Mesenchymal stem cell (in vitro differentiated cells and primary cell): Measurements from ENCODE around the gene CTNNA3.

Experiments
- DNase-seq: peaks from one replicate; pipeline ENCODE4 v3.0.0-alpha.2; 2013
- H2AFZ ChIP-seq: one replicate; pipeline ENCODE4 v1.6.1; 2013; ENCODE audit warnings: low read depth, mild to moderate bottlenecking, control low read depth, inconsistent platforms, low read length, moderate library complexity
- H2AK5ac ChIP-seq: 2 replicates; pipeline ENCODE4 v1.6.1; 2013; ENCODE audit warnings: low read length, moderate library complexity, mild to moderate bottlenecking, inconsistent platforms; ENCODE audit not compliant: severe bottlenecking
- H2BK120ac ChIP-seq: one replicate; pipeline ENCODE4 v1.6.1; 2013; ENCODE audit warnings: low read depth, mild to moderate bottlenecking, inconsistent platforms, low read length, moderate library complexity
- H2BK12ac ChIP-seq, 2 experiments: one replicate each; pipeline ENCODE4 v1.6.1; 2013; ENCODE audit warnings: inconsistent platforms in 2 of 2, low read length in 2 of 2, mild to moderate bottlenecking in 2 of 2, moderate library complexity in 2 of 2, control low read depth in 1 of 2
- H2BK15ac ChIP-seq: one replicate; pipeline ENCODE4 v1.6.1; 2013; ENCODE audit warnings: mild to moderate bottlenecking, low read depth, inconsistent platforms; ENCODE audit not compliant: poor library complexity, severe bottlenecking
- H2BK5ac ChIP-seq: 2 replicates; pipeline ENCODE4 v1.6.1; 2013; ENCODE audit warnings: low read depth, mild to moderate bottlenecking, low read length, control low read depth, inconsistent platforms; ENCODE audit not compliant: poor library complexity, severe bottlenecking
- H3K14ac ChIP-seq, 2 experiments: one replicate each; pipeline ENCODE4 v1.6.1; 2013; ENCODE audit warnings: inconsistent platforms in 2 of 2, low read length in 2 of 2, control low read depth in 1 of 2, mild to moderate bottlenecking in 1 of 2, moderate library complexity in 1 of 2
- H3K18ac ChIP-seq, 2 experiments: one replicate each; pipeline ENCODE4 v1.6.1; 2013; ENCODE audit warnings: inconsistent platforms in 2 of 2, low read length in 2 of 2, control low read depth in 1 of 2, low read depth in 1 of 2, mild to moderate bottlenecking in 1 of 2
- H3K23ac ChIP-seq, 2 experiments: one replicate each; pipeline ENCODE4 v1.6.1; 2013; ENCODE audit warnings: inconsistent platforms in 2 of 2, low read length in 2 of 2, mild to moderate bottlenecking in 2 of 2, moderate library complexity in 2 of 2, control low read depth in 1 of 2
- H3K27ac ChIP-seq: 2 replicates; pipeline ENCODE4 v1.5.1; 2013; ENCODE audit warnings: mild to moderate bottlenecking, moderate library complexity, low read length, control low read depth, inconsistent platforms; ENCODE audit not compliant: poor library complexity, severe bottlenecking
- H3K27me3 ChIP-seq, 2 experiments: 2 replicates each; pipeline versions ENCODE4 v1.6.1 to v1.7.0; 2013; ENCODE audit warnings: low read length in 2 of 2, mild to moderate bottlenecking in 2 of 2, moderate library complexity in 2 of 2, control low read depth in 1 of 2, inconsistent platforms in 1 of 2; ENCODE audit not compliant: control insufficient read depth in 1 of 2, insufficient read depth in 1 of 2
- H3K36me3 ChIP-seq, 2 experiments: 2 replicates each; pipeline versions ENCODE4 v1.6.1 to v1.7.0; 2013; ENCODE audit warnings: low read length in 2 of 2, control low read depth in 1 of 2, inconsistent platforms in 1 of 2, low read depth in 1 of 2, mild to moderate bottlenecking in 1 of 2; ENCODE audit not compliant: insufficient read depth in 2 of 2, control insufficient read depth in 1 of 2
- H3K4ac ChIP-seq, 2 experiments: one replicate each; pipeline ENCODE4 v1.6.1; 2013; ENCODE audit warnings: inconsistent platforms in 2 of 2, low read length in 2 of 2, mild to moderate bottlenecking in 2 of 2, moderate library complexity in 2 of 2, control low read depth in 1 of 2, low read depth in 1 of 2
- H3K4me1 ChIP-seq: 2 replicates; pipeline ENCODE4 v1.6.1; 2013; ENCODE audit warnings: low read depth, low read length, control low read depth; ENCODE audit not compliant: control insufficient read depth, insufficient read depth
- H3K4me2 ChIP-seq: 2 replicates; pipeline ENCODE4 v1.6.1; 2013; ENCODE audit warnings: low read length, mild to moderate bottlenecking, inconsistent platforms; ENCODE audit not compliant: poor library complexity, severe bottlenecking
- H3K4me3 ChIP-seq, 2 experiments: 2 replicates each; pipeline versions ENCODE4 v1.5.1 to v1.7.0; 2013; ENCODE audit warnings: low read length in 2 of 2, mild to moderate bottlenecking in 2 of 2, control low read depth in 1 of 2, low read depth in 1 of 2; ENCODE audit not compliant: insufficient read depth in 1 of 2
- H3K79me1 ChIP-seq: replicated peaks from 2 replicates; pipeline ENCODE4 v1.6.1; 2013; ENCODE audit warnings: mild to moderate bottlenecking, control low read depth, low read length, inconsistent platforms; ENCODE audit not compliant: poor library complexity, severe bottlenecking
- H3K9ac ChIP-seq: 2 replicates; pipeline ENCODE4 v1.7.0; 2013; ENCODE audit warnings: mild to moderate bottlenecking, low read length, moderate library complexity
- H3K9me3 ChIP-seq: 2 replicates; pipeline ENCODE4 v1.7.0; 2013; ENCODE audit warnings: mild to moderate bottlenecking, low read length; ENCODE audit not compliant: control insufficient read depth
- H4K8ac ChIP-seq: one replicate; pipeline ENCODE4 v1.6.1; 2013; ENCODE audit warnings: inconsistent platforms, mild to moderate bottlenecking, low read length, moderate library complexity
- H4K91ac ChIP-seq: one replicate; pipeline ENCODE4 v1.6.1; 2013; ENCODE audit warnings: mild to moderate bottlenecking, low read length, inconsistent platforms
- WGBS: methylation state at CpG from one replicate; pipeline ENCODE4 v1.1.7; 2013; ENCODE audit warnings: mixed read lengths; 5-methylcytosine and 5-hydroxymethylcytosine counted together

The CTNNA3 gene

GRCh38 chr10:67288688-67289410 is 407.1 kb downstream of the CTNNA3 start:
- Histone ChIP-seq H3K23ac (no peak overlapping the region), H3K18ac (no peak overlapping the region), H3K9me3 (no peaks in the 10 kb centered on the region), H2BK5ac (no peak overlapping the region), H3K4me3 (no peak overlapping the region), H3K27ac (no peak overlapping the region), H2BK15ac (no peak overlapping the region), H3K9ac (no peak overlapping the region), H3K4me1 (no peaks in the 10 kb centered on the region), H3K36me3 (no peaks in the 10 kb centered on the region), H3K14ac (no peak overlapping the region), H4K8ac (no peak overlapping the region), H3K4ac (no peak overlapping the region), H2BK120ac (no peak overlapping the region), H4K91ac (no peak overlapping the region), H2BK12ac (no peak overlapping the region), H2AFZ (no peak overlapping the region), H3K79me1 (no peaks in the 10 kb centered on the region), H3K4me2 (no peak overlapping the region), H2AK5ac (no peak overlapping the region), H3K27me3 (no peaks in the 10 kb centered on the region)
- WGBS: no CpG with 5 or more reads among the region's 3 CpGs
- no peak for DNase-seq

- H3K18ac ChIP-seq: no peak overlapping the region
- DNase-seq: no peak
- no peaks in the 10 kb centered on the region for H3K79me1 ChIP-seq
- no peaks in the 10 kb centered on the region for H3K36me3 ChIP-seq
- H3K27me3 ChIP-seq: no peaks in the 10 kb centered on the region
- H3K9ac ChIP-seq: no peak overlapping the region
- no peak overlapping the region for H4K91ac ChIP-seq
- H2BK120ac ChIP-seq: no peak overlapping the region
- H2BK5ac ChIP-seq: no peak overlapping the region
- no peak overlapping the region for H3K4ac ChIP-seq
- no peak overlapping the region for H2BK12ac ChIP-seq
- no peak overlapping the region for H2AFZ ChIP-seq
- no peaks in the 10 kb centered on the region for H3K9me3 ChIP-seq
- no peak overlapping the region for H2AK5ac ChIP-seq
- H3K4me1 ChIP-seq: no peaks in the 10 kb centered on the region
- H3K4me3 ChIP-seq: no peak overlapping the region
- WGBS: no CpG with 5 or more reads among the region's 1 CpG
- no peak overlapping the region for H3K23ac ChIP-seq
- H3K4me2 ChIP-seq: no peak overlapping the region
- no peak overlapping the region for H2BK15ac ChIP-seq
- no peak overlapping the region for H3K14ac ChIP-seq
- no peak overlapping the region for H3K27ac ChIP-seq
- H4K8ac ChIP-seq: no peak overlapping the region
These were observed 411.4 kb downstream of the CTNNA3 start for GRCh38 chr10:67284589-67284988.

- no peak overlapping the region for H3K4me3 ChIP-seq
- H3K4ac ChIP-seq: no peak overlapping the region
- H2BK15ac ChIP-seq: no peak overlapping the region
- H2BK5ac ChIP-seq: no peak overlapping the region
- no peak overlapping the region for H2BK120ac ChIP-seq
- H2BK12ac ChIP-seq: no peak overlapping the region
- H3K18ac ChIP-seq: no peak overlapping the region
- no peak overlapping the region for H4K8ac ChIP-seq
- no peak overlapping the region for H3K27ac ChIP-seq
- no peak overlapping the region for H2AK5ac ChIP-seq
- no peak overlapping the region for H3K23ac ChIP-seq
- H3K9ac ChIP-seq: no peak overlapping the region
- DNase-seq: no peak
- H3K9me3 ChIP-seq: no peaks in the 10 kb centered on the region
- no peak overlapping the region for H3K14ac ChIP-seq
- H3K4me2 ChIP-seq: no peak overlapping the region
- no peaks in the 10 kb centered on the region for H3K27me3 ChIP-seq
- H4K91ac ChIP-seq: no peak overlapping the region
- no peaks in the 10 kb centered on the region for H3K79me1 ChIP-seq
- no peaks in the 10 kb centered on the region for H3K36me3 ChIP-seq
- no peaks in the 10 kb centered on the region for H3K4me1 ChIP-seq
- no peak overlapping the region for H2AFZ ChIP-seq
These were observed 413.1 kb downstream of the CTNNA3 start for GRCh38 chr10:67282871-67283270.

DNA sequence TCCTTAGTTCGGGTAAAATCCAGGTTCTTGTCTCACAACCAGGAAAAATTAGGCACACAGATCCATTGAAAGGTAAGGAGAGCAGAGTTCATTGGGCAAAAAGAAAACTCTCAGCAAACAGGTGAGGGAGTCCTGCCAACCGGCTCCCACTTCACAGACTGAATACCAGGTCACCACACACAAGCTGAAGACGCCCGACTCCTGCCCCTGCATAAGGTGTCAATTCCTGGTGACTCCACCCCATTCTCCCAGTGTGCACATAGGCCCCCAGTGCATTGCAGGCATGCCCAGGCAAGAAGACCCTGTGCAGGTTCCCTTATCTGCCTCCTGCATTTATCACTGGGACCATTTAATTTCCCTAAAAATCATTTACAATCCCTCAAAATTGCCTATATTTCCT is 415.6 kb downstream of the CTNNA3 start:
- Histone ChIP-seq H2BK12ac (no peak overlapping the region), H3K27me3 (no peaks in the 10 kb centered on the region), H3K36me3 (no peaks in the 10 kb centered on the region), H3K23ac (no peak overlapping the region), H3K27ac (no peak overlapping the region), H3K14ac (no peak overlapping the region), H3K18ac (no peak overlapping the region), H3K79me1 (no peaks in the 10 kb centered on the region), H4K91ac (no peak overlapping the region), H3K4me2 (no peak overlapping the region), H3K4ac (no peak overlapping the region), H4K8ac (no peak overlapping the region), H3K9me3 (no peaks in the 10 kb centered on the region), H3K4me1 (no peaks in the 10 kb centered on the region), H2BK5ac (no peak overlapping the region), H2AFZ (no peak overlapping the region), H2BK120ac (no peak overlapping the region), H3K4me3 (no peak overlapping the region), H2AK5ac (no peak overlapping the region), H2BK15ac (no peak overlapping the region), H3K9ac (no peak overlapping the region)
- DNase-seq: no peak
- 51% methylated on average over 4 of the region's 4 CpGs for WGBS
